GM12872 (cell line): Measurements from ENCODE around the gene CNKSR2.

Source experiments
- CTCF ChIP-seq: IDR thresholded peaks from 3 replicates; pipeline ENCODE4 v1.5.1; 2011; ENCODE audit warnings: low read depth, mild to moderate bottlenecking, low read length, moderate library complexity; ENCODE audit not compliant: insufficient read depth

The CNKSR2 gene

GRCh38 chrX:21559417-21559816, 185.2 kb downstream of the CNKSR2 start:
- no peak for TF ChIP-seq CTCF

- TF ChIP-seq CTCF: no peak
Observed at GRCh38 chrX:21565025-21565424, 190.8 kb downstream of the CNKSR2 start.

- TF ChIP-seq CTCF: no peak
Observed at GRCh38 chrX:21574793-21575192, 200.6 kb downstream of the CNKSR2 start.

GRCh38 chrX:21581479-21581878, 207.3 kb downstream of the CNKSR2 start:
- TF ChIP-seq CTCF: no peak

GRCh38 chrX:21586001-21586400, 211.8 kb downstream of the CNKSR2 start:
- no peak for TF ChIP-seq CTCF

- TF ChIP-seq CTCF: no peak
Observed at GRCh38 chrX:21590012-21590776, 216.0 kb downstream of the CNKSR2 start.

- TF ChIP-seq CTCF: no peak
Observed at GRCh38 chrX:21606002-21606401, 231.8 kb downstream of the CNKSR2 start.
